Measurements from ENCODE around the gene ZNF132.

Gene ZNF132

GRCh38 chr19:58386576-58387337, 53.2 kb downstream of the ZNF132 start, which contains the start of gene RPS5:
RPS5 (plus strand) TSS chr19:58387269; CDS start chr19:58388138, 869 bp downstream.
- peak; percentile 97 to 99 for DNase-seq

GRCh38 chr19:58385891-58386575, 53.9 kb downstream of the ZNF132 start:
- DNase-seq: no peak

- DNase-seq: no peak
Observed at GRCh38 chr19:58385313-58385890, 54.6 kb downstream of the ZNF132 start.

- no peak for DNase-seq
Observed at GRCh38 chr19:58382997-58383603, 56.9 kb downstream of the ZNF132 start.
